ENCODE results near the gene ERCC6L2.

The ERCC6L2 gene

GRCh38 chr9:95985440-95986055, 110.1 kb downstream of the ERCC6L2 start:
- no peak for DNase-seq

GRCh38 chr9:95989297-95989696, 113.8 kb downstream of the ERCC6L2 start:
- no peak for DNase-seq

- DNase-seq, result no peak
Measured at GRCh38 chr9:95991326-95991725, 115.8 kb downstream of the ERCC6L2 start.

GRCh38 chr9:95992536-95992935, 117.0 kb downstream of the ERCC6L2 start:
- no peak for DNase-seq

- no peak for DNase-seq
Measured at GRCh38 chr9:95993337-95993736, 117.8 kb downstream of the ERCC6L2 start.

- no peak for DNase-seq
Measured at GRCh38 chr9:95999390-95999789, 123.9 kb downstream of the ERCC6L2 start.

- no peak for DNase-seq
Measured at GRCh38 chr9:96004379-96004778, 128.9 kb downstream of the ERCC6L2 start.

GRCh38 chr9:96006296-96006879, 130.9 kb downstream of the ERCC6L2 start:
- no peak for DNase-seq

- DNase-seq, result no peak
Measured at GRCh38 chr9:96006961-96007360, 131.5 kb downstream of the ERCC6L2 start.

GRCh38 chr9:96008502-96009222, 133.2 kb downstream of the ERCC6L2 start:
- no peak for DNase-seq

GRCh38 chr9:96009223-96009602, 133.7 kb downstream of the ERCC6L2 start:
- no peak for DNase-seq

- DNase-seq, result no peak
Measured at GRCh38 chr9:96009690-96010472, 134.4 kb downstream of the ERCC6L2 start.

- no peak for DNase-seq
Measured at GRCh38 chr9:96014078-96014477, 138.6 kb downstream of the ERCC6L2 start.

GRCh38 chr9:96015876-96016686, 140.6 kb downstream of the ERCC6L2 start:
- no peak for DNase-seq
